ENCODE measurements around the gene DOC2B.

DOC2B gene

GRCh38 chr17:162689-163088, 18.8 kb downstream of the DOC2B start:
- DNase-seq (ENCODE audit: low spot score): no peak

GRCh38 chr17:161481-161880, 20.0 kb downstream of the DOC2B start:
- DNase-seq (ENCODE audit: low spot score): no peak

GRCh38 chr17:160336-160735, 21.1 kb downstream of the DOC2B start:
- no peak for DNase-seq (ENCODE audit: low spot score)

GRCh38 chr17:159609-160008, 21.8 kb downstream of the DOC2B start:
- no peak for DNase-seq (ENCODE audit: low spot score)

- DNase-seq (ENCODE audit: low spot score): no peak
Observed at GRCh38 chr17:158379-158778, 23.1 kb downstream of the DOC2B start.

- no peak for DNase-seq (ENCODE audit: low spot score)
Observed at GRCh38 chr17:157901-158300, 23.5 kb downstream of the DOC2B start.

- DNase-seq (ENCODE audit: low spot score): no peak
Observed at GRCh38 chr17:156946-157345, 24.5 kb downstream of the DOC2B start.

- no peak for DNase-seq (ENCODE audit: low spot score)
Observed at GRCh38 chr17:156094-156621, 25.3 kb downstream of the DOC2B start.

- no peak for DNase-seq (ENCODE audit: low spot score)
Observed at GRCh38 chr17:155576-155975, 25.9 kb downstream of the DOC2B start.

GRCh38 chr17:153851-154250, 27.6 kb downstream of the DOC2B start:
- no peak for DNase-seq (ENCODE audit: low spot score)

- no peak for DNase-seq (ENCODE audit: low spot score)
Observed at GRCh38 chr17:152860-153420, 28.5 kb downstream of the DOC2B start.

- DNase-seq (ENCODE audit: low spot score): no peak
Observed at GRCh38 chr17:151886-152859, 29.3 kb downstream of the DOC2B start.

GRCh38 chr17:151004-151403, 30.4 kb downstream of the DOC2B start:
- no peak for DNase-seq (ENCODE audit: low spot score)

- DNase-seq (ENCODE audit: low spot score): no peak
Observed at GRCh38 chr17:149897-150584, 31.4 kb downstream of the DOC2B start.

- no peak for DNase-seq (ENCODE audit: low spot score)
Observed at GRCh38 chr17:149231-149630, 32.2 kb downstream of the DOC2B start.

- no peak for DNase-seq (ENCODE audit: low spot score)
Observed at GRCh38 chr17:148757-149156, 32.7 kb downstream of the DOC2B start.

GRCh38 chr17:147796-148740, 33.4 kb downstream of the DOC2B start:
- no peak for DNase-seq (ENCODE audit: low spot score)

- no peak for DNase-seq (ENCODE audit: low spot score)
Observed at GRCh38 chr17:146983-147761, 34.3 kb downstream of the DOC2B start.

GRCh38 chr17:146546-146945, 34.9 kb downstream of the DOC2B start:
- no peak for DNase-seq (ENCODE audit: low spot score)

- DNase-seq (ENCODE audit: low spot score): no peak
Observed at GRCh38 chr17:145671-146541, 35.5 kb downstream of the DOC2B start.
